ENCODE results near the gene IFT88. TPM values are rescaled to one million over a fixed set of nuclear protein-coding genes. Genes with fewer than 3 reads are reported as not detected.

IFT88 gene
- total and polyA plus RNA-seq, 2 donors (not counting 1 experiment from before 2014, with no cell fraction given) = 9.3 to 17.5 TPM

DNA sequence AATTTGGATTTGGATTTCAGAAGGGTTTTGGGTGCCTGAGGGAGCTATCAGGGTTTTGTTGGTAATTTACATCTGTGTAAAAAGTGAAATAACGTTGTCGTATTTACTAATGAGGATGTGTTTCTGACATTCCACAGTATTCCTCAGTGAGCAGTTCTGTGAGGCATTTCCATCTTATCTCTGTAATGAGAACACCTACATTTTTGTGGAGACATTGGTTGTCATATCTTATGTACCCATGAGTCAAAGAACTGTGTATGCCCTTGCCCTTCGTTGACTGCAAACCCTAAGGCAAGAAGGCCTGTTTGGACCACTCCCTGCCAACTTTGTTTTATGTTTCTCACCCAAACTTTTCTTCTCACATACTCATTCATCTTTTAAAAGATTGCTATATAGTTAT lies 122.3 kb downstream of the IFT88 start:
- H3K9me3 ChIP-seq (ENCODE audit: control insufficient read depth, insufficient read depth, low read depth, low read length) = no peaks in the 10 kb centered on the region
- H3K4me3 ChIP-seq (replicated peaks in 1 of 4; ENCODE audit: control extremely low read depth in 1 of 4, insufficient read depth in 1 of 4, low read depth in 3 of 4, low read length in 4 of 4) = no peak overlapping the region
- H3K27me3 ChIP-seq (ENCODE audit: control insufficient read depth, insufficient read depth, low read length) = no peaks in the 10 kb centered on the region
- H3K4me1 ChIP-seq (ENCODE audit: control insufficient read depth, extremely low read depth, insufficient read depth, low read length) = no peaks in the 10 kb centered on the region
- H3K27ac ChIP-seq (ENCODE audit: insufficient read depth, low read length) = no peak overlapping the region
- DNase-seq (ENCODE audit: low read depth in 2 of 2) = no peak
- H2AFZ ChIP-seq (ENCODE audit: low read length) = no peak overlapping the region
- H3K79me2 ChIP-seq (ENCODE audit: control insufficient read depth, insufficient read depth, low read length) = no peaks in the 10 kb centered on the region
- TF ChIP-seq CTCF (conservative IDR thresholded peaks at IDR 0.05 in 1 of 2, IDR thresholded peaks at IDR 0.05 in 1 of 2; ENCODE audit: low read depth in 1 of 2, low read length in 2 of 2) = no peak
- no peak for TF ChIP-seq EZH2 (IDR thresholded peaks at IDR 0.05; ENCODE audit: low read length, missing control alignments)
- no peak overlapping the region for H3K4me2 ChIP-seq (ENCODE audit: extremely low read depth, insufficient read depth, low read length)
- H4K20me1 ChIP-seq (ENCODE audit: control insufficient read depth, extremely low read depth, insufficient read depth, low read length) = no peaks in the 10 kb centered on the region
- no peak overlapping the region for H3K9ac ChIP-seq (ENCODE audit: insufficient read depth, low read length)
- H3K36me3 ChIP-seq (ENCODE audit: control insufficient read depth, insufficient read depth, low read length) = no peaks in the 10 kb centered on the region

DNA sequence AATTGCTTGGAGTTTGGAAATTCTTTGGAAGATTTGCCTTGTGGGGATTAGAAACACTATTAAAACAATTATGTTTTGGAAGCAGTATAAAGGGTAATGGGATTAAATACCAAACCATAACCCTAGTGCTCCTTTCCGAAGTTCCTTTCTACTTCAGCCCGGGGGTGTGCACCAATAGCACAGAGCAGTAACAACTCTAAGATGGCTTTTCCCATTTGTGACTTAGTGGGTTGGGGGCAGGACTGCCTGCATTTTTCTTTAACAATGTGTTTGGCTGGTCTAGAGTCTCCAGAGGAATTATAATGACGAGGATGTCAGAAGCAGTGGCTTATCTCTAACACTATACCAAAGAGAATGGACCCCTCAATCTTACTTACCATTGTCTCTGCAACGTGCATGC lies 124.7 kb downstream of the IFT88 start:
- Histone ChIP-seq H3K36me3 (ENCODE audit: control insufficient read depth, insufficient read depth, low read length) (no peaks in the 10 kb centered on the region), H3K4me3 (replicated peaks in 1 of 4; ENCODE audit: control extremely low read depth in 1 of 4, insufficient read depth in 1 of 4, low read depth in 3 of 4, low read length in 4 of 4) (no peak overlapping the region), H3K4me1 (ENCODE audit: control insufficient read depth, extremely low read depth, insufficient read depth, low read length) (no peaks in the 10 kb centered on the region), H4K20me1 (ENCODE audit: control insufficient read depth, extremely low read depth, insufficient read depth, low read length) (no peaks in the 10 kb centered on the region), H3K4me2 (ENCODE audit: extremely low read depth, insufficient read depth, low read length) (no peak overlapping the region), H3K79me2 (ENCODE audit: control insufficient read depth, insufficient read depth, low read length) (no peaks in the 10 kb centered on the region), H3K27me3 (ENCODE audit: control insufficient read depth, insufficient read depth, low read length) (no peaks in the 10 kb centered on the region), H3K27ac (ENCODE audit: insufficient read depth, low read length) (no peak overlapping the region), H3K9ac (ENCODE audit: insufficient read depth, low read length) (no peak overlapping the region), H3K9me3 (ENCODE audit: control insufficient read depth, insufficient read depth, low read depth, low read length) (no peaks in the 10 kb centered on the region), H2AFZ (ENCODE audit: low read length) (no peak overlapping the region)
- DNase-seq (ENCODE audit: low read depth in 2 of 2) = no peak
- no peak for TF ChIP-seq CTCF (conservative IDR thresholded peaks at IDR 0.05 in 1 of 2, IDR thresholded peaks at IDR 0.05 in 1 of 2; ENCODE audit: low read depth in 1 of 2, low read length in 2 of 2)
- no peak for TF ChIP-seq EZH2 (IDR thresholded peaks at IDR 0.05; ENCODE audit: low read length, missing control alignments)

- Histone ChIP-seq H3K9ac (ENCODE audit: insufficient read depth, low read length) (no peak overlapping the region), H3K36me3 (ENCODE audit: control insufficient read depth, insufficient read depth, low read length) (no peaks in the 10 kb centered on the region), H3K4me1 (ENCODE audit: control insufficient read depth, extremely low read depth, insufficient read depth, low read length) (no peaks in the 10 kb centered on the region), H3K27ac (ENCODE audit: insufficient read depth, low read length) (no peak overlapping the region), H3K4me3 (replicated peaks in 1 of 4; ENCODE audit: control extremely low read depth in 1 of 4, insufficient read depth in 1 of 4, low read depth in 3 of 4, low read length in 4 of 4) (no peak overlapping the region), H3K79me2 (ENCODE audit: control insufficient read depth, insufficient read depth, low read length) (no peaks in the 10 kb centered on the region), H3K9me3 (ENCODE audit: control insufficient read depth, insufficient read depth, low read depth, low read length) (no peaks in the 10 kb centered on the region), H4K20me1 (ENCODE audit: control insufficient read depth, extremely low read depth, insufficient read depth, low read length) (no peaks in the 10 kb centered on the region), H3K4me2 (ENCODE audit: extremely low read depth, insufficient read depth, low read length) (no peak overlapping the region), H3K27me3 (ENCODE audit: control insufficient read depth, insufficient read depth, low read length) (no peaks in the 10 kb centered on the region), H2AFZ (ENCODE audit: low read length) (no peak overlapping the region)
- no peak for DNase-seq (ENCODE audit: low read depth in 2 of 2)
- TF ChIP-seq CTCF (conservative IDR thresholded peaks at IDR 0.05 in 1 of 2, IDR thresholded peaks at IDR 0.05 in 1 of 2; ENCODE audit: low read depth in 1 of 2, low read length in 2 of 2) = no peak
- TF ChIP-seq EZH2 (IDR thresholded peaks at IDR 0.05; ENCODE audit: low read length, missing control alignments) = no peak
Measured at GRCh38 chr13:20696073-20696472, 129.1 kb downstream of the IFT88 start.

Measured in fibroblast of lung (primary cell).